ENCODE results near the gene CTU2.

Gene CTU2

GRCh38 chr16:88754912-88755744 lies 48.8 kb downstream of the CTU2 start:
- peak; percentile 92 for DNase-seq (ENCODE audit: low read depth)
- H3K4me3 ChIP-seq (ENCODE audit: low read length) = no peak overlapping the region
- TF ChIP-seq CTCF (IDR thresholded peaks at IDR 0.05; ENCODE audit: insufficient read depth, low read depth, low read length, missing control alignments) = no peak

DNA sequence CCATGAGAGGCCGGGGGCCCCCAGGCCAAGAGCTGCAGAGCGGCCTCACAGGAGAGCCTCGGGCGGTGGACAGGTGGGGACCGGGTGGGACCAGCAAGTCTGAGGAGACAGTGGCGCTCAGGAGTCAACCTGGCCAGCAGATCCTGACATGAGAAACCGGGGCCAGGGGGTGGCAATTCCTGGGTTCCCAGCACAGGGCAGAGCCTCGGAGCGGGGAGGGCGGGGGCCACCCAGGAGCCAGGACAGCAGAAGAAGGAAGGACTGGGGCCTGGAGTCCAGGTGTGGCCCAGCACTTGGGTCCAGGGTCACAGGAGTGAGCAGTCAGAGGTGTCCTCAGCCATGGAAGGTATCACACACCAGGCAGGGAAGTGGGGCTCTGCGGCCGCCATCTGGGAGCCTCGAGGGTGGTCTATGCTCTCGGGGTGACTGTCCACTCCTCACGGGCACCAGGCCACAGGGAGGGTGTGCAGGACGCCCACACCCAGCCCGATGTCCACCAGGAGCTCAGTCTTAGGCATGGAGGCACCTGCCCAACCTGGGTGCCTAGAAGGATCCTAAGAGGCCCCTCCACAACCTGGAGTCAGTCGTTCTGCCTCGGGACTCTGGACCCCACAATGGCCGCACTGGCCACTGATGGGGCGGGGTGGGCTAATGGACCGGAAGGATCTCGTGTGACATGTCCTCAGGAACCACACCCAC lies 49.6 kb downstream of the CTU2 start:
- DNase-seq (ENCODE audit: low read depth) = no peak
- no peak for TF ChIP-seq CTCF (IDR thresholded peaks at IDR 0.05; ENCODE audit: insufficient read depth, low read depth, low read length, missing control alignments)
- H3K4me3 ChIP-seq (ENCODE audit: low read length) = no peak overlapping the region

DNA sequence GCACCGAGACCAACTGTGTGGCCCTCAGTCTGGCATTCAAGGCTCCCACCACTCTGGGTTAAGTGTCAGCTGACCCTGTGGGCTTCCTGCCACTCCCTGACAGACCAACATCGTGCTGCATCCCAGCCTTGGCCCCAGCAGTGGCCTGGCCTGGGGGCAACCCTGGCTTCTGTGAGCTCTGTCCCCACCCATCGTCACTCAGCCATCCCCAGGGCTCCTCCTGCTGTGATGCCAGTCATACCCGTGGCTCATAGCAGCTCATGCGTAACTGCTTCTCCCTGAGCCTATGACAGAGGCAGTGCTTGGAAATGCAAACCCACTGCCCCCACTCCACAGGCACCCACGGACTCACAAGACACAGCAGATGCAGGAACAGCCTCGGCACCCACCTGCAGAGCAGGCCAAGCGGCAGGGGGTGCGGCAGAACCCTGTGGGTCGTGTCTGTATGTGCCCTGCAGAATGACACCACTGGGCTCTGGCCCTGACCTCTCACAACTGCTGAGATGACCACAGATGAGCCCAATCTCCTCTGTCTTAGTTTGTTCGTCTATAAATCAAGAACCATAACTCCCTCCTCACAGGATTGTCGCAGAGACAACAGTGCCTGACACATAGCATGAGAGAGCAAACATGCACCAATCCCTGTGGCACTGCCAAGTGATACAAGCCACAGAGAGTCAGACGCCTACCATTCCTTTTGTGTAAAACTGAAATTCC lies 52.1 kb downstream of the CTU2 start:
- no peak for TF ChIP-seq CTCF (IDR thresholded peaks at IDR 0.05; ENCODE audit: insufficient read depth, low read depth, low read length, missing control alignments)
- DNase-seq (ENCODE audit: low read depth) = peak; percentile 27
- no peak overlapping the region for H3K4me3 ChIP-seq (ENCODE audit: low read length)

- TF ChIP-seq CTCF (IDR thresholded peaks at IDR 0.05; ENCODE audit: insufficient read depth, low read depth, low read length, missing control alignments) = no peak
- no peak for DNase-seq (ENCODE audit: low read depth)
- no peak overlapping the region for H3K4me3 ChIP-seq (ENCODE audit: low read length)
These were observed 52.6 kb downstream of the CTU2 start for GRCh38 chr16:88758944-88759244.

DNA sequence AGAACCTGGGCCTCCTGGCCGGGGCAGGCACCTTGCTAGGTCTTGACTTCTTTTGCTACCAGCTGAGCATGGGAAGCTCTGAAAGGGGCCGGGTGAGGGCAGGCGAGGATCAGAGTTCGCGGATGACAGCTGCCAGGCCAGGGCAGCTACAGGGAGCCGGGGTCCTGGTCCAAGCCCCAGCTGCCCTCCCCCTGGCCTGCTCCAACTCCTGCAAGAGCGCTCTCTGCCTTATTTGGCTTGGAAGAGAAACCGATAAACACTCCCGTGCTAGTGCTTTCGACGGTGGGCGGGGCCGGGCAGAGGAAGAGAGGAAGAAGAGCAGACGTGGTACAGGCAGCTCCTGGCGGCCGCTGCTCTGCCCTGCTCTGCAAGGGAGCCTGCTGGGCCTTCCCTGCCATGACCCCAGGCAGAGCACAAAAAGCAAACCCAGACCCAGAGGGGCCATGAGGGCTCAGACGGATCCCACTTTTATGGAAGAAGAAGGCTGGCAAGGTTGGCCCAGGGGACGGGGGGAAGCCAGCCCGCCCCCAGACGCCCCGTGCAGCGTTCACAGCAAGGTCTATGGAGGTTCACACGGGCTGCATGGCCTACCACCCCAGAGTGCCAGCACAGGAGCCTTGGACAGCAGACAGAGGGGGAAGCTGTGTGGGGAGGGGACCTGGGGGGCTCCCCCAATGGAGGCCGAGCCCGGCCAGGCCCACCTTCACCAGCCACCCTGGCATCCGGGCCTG lies 53.1 kb downstream of the CTU2 start:
- TF ChIP-seq CTCF (IDR thresholded peaks at IDR 0.05; ENCODE audit: insufficient read depth, low read depth, low read length, missing control alignments) = no peak
- no peak for DNase-seq (ENCODE audit: low read depth)
- H3K4me3 ChIP-seq (ENCODE audit: low read length) = no peak overlapping the region

GRCh38 chr16:88759976-88760350 lies 53.7 kb downstream of the CTU2 start:
- no peak overlapping the region for H3K4me3 ChIP-seq (ENCODE audit: low read length)
- DNase-seq (ENCODE audit: low read depth) = no peak
- TF ChIP-seq CTCF (IDR thresholded peaks at IDR 0.05; ENCODE audit: insufficient read depth, low read depth, low read length, missing control alignments) = no peak

Measured in epithelial cell of esophagus (primary cell).